NCI-H226 (cell line): ENCODE measurements around the gene ALG10.
A peak's percentile ranks its signal among the peaks of the same experiment; 100 is the strongest.
"Not testable (repeated sequence)": the region's sequence is repeated elsewhere in the genome, so short reads cannot be mapped to it uniquely, and the experiment has no call there.

ENCODE experiments used
- DNase-seq: peaks from one replicate; pipeline ENCODE4 v3.0.0-alpha.2; 2015

Gene ALG10, protein sequence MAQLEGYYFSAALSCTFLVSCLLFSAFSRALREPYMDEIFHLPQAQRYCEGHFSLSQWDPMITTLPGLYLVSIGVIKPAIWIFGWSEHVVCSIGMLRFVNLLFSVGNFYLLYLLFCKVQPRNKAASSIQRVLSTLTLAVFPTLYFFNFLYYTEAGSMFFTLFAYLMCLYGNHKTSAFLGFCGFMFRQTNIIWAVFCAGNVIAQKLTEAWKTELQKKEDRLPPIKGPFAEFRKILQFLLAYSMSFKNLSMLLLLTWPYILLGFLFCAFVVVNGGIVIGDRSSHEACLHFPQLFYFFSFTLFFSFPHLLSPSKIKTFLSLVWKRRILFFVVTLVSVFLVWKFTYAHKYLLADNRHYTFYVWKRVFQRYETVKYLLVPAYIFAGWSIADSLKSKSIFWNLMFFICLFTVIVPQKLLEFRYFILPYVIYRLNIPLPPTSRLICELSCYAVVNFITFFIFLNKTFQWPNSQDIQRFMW

DNA sequence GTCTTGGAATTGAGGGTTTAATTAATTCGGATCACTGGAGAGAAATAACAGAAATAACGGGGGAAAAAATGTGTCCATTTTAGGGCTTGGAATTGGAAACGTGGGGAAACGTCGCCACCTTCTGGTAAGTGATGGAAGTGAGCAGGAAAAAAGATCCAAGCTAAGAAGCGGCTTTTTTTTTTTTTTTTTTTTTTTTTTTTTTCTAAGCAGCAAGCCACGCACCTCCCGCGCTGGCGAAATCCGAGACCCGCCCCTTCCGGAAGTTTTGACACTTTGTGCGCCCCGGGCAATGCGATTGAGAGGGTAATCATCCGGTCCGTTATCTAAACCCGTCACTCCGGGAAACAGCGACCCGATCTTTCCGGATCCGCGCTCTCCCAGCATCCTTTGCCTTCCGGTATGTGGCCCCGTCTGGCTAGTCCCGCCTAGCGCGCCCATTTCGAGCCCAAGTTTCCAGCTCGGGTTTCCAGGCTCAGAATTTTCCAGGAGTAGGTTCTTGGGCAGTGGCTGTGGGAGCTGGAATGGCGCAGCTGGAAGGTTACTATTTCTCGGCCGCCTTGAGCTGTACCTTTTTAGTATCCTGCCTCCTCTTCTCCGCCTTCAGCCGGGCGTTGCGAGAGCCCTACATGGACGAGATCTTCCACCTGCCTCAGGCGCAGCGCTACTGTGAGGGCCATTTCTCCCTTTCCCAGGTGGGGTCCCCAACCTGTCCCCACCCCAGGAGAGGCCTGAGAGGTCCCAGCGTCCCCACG lies at the start of gene ALG10:
Gene ALG10 (plus strand): TSS at position 418 of the 752 bp plus-strand sequence. CDS start 104 bp downstream, at position 522.
- DNase-seq, result peak; percentile 96

DNA sequence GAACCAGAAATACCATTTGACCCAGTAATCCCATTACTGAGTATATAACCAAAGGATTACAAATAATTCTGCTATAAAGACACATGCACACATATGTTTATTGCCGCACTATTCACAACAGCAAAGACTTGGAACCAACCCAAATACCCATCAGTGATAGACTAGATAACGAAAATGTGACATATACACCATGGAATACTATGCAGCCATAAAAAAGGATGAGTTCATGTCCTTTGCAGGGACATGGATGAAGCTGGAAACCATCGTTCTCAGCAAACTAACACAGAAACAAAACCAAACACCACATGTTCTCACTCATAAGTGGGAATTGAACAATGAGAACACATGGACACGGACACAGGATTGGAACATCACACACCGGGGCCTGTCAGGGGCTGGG lies 49.4 kb upstream of the ALG10 start:
- DNase-seq, result not testable (repeated sequence)

DNA sequence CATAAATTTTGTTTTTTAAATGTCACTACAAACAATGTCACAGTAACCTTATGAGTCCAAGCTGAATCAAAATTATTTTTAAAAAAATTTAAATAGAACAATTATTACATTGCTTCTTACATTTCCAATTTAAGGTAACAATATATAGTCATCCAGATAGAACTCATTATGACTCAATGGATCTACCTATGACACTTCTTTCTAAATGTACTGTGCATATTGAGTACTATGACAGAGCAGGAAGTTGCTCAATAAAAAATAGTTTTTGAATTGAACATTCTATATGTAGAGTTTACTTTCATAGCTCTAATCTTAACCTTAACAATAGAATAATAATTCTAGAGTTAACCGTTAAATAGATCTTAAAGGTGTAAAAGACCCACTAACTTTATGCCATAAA lies 44.4 kb upstream of the ALG10 start:
- no peak for DNase-seq

DNA sequence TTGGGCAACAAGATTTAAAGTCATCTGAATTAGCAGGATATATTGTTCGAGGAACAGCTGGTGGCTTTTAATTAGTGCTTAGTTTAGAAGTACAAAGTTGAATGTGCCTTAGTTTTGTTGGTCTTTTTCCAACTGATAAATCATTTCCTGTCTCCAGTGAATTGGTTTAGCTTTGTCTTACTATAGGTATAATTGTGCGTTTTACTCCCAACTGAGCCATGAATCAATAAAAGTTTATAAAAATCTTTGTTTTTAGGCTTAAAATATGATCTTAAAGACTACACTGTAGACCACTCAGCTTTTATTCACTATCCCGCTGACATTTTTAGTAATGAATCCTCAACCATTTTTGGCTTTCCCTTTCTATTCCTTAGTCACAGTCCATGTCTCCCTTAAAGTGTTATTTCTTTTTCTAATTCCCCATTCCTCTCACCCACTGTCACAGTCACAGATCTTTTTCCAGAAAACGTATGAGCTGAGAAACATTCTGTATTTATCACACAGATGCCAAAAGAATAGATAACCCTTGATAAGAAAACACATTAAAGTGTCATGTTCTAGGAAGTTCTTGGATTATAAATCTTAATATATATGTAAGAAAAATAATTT lies 34.0 kb upstream of the ALG10 start:
- DNase-seq, result no peak

DNA sequence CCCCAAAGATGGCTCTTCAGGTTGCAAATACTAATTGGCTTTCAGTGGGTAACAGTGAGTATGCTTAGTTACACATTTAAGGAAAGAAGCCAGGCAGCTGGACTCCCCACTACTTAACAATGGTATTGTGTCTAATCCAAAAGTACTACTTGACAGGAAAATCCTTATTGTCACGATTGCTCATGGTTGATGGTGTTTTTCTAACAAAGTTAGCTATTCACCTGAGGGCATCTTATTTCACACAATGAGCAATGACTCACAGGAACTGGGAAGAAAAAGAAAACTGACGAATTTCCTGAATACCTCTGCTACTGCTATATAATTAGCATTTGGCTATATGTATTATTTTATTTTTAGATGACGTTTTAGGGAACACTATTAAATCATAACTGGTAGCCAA lies 33.4 kb upstream of the ALG10 start:
- DNase-seq, result peak; percentile 65

DNA sequence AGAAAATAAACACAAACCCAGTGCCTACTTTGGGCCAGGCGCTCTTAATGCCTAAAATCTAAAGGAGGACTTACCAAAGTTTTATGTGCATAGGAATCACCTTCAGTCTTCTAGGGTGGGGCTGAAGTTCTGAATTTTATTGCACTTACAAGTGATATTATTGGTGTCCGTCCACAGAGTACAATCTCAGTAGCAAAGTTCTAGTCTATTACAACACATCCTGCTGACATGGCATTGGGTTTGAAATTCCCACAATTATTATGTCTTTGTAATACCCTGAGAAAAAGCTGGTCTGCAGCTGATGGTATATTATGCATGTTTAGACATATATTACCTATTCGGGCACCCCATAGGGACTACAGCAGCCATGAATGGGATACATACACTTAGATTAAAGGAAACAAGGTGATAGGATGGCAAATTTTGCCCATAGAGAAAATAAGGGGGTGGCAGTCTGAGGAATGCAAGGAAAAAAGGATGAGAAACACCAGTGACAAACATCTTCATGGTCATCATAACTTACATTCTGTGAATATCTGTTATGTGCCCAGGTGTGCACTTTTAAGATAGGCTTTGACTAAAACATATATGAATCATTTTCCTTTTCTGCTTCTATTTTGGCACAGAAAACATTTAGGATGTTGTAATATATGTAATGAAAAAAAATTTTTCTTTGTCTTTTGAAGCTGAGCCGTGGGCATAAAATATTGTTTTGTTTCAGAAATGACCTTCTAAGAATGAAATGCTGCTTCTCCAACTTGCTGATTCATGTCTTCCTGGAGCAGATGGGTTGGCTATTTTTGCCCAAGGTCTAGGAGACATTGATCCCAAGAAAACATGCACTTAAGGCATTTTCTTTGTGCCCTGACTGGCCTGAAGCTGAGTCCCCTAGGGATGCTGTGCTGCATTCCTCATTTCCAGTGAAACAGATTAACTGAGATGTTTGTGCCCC lies 27.2 kb upstream of the ALG10 start:
- no peak for DNase-seq

DNA sequence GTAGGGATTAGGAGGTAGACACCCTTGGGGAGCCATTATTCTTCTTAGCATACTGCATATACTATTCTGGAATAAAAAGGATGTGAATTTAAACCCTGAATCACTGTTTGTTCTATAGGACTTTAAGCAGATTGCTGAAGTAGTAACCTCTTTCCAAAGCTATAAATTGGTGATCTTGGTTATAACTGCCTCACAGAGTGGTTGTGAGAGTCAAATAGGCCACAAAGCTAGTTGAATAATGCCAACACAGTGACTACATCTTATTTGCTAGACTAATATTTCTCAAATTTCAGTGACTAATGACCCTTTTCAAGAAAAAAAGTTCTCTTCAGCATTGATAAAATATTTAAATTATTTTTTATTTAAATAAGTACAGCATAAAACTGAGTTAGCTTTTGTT lies 13.5 kb upstream of the ALG10 start:
- DNase-seq, result not testable (repeated sequence)

DNA sequence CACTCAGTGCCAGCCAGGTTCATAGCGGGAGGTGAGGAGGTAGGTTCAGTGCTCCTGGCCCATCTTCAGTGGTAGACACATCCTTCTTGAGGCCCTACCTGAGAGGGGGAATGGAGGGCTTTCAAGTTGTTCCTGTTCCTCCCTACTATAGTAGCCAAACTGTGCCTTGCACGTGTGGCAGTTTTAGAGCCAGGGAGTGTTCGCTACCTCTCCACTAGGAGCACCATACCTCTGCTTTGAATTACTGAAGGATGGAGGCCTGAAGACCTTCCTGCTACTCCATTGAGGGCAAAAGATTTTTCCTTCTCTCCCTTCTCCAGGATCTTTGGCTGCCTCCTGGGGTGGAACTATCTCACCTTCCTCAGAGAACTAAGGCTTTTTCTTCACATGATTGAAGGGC lies 5.9 kb upstream of the ALG10 start:
- DNase-seq, result no peak

DNA sequence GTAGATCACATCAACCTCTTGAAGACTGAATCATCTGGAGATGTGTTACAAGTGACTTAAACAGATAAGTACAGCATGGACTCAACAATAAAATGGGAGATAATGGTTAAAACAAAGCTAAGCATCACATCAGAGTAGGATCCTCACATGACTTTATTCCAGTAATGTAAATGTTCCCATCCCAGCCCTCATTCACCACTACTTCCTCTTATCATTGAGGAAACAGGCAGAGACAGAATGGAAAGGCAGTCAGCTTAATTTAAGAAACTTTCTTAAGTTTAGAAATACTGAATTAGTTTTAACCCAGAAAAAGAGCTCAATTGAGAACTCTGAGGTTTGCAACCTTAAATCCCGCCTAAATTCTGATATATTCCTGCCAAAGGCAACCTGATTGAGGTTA lies 1.2 kb upstream of the ALG10 start:
- no peak for DNase-seq

DNA sequence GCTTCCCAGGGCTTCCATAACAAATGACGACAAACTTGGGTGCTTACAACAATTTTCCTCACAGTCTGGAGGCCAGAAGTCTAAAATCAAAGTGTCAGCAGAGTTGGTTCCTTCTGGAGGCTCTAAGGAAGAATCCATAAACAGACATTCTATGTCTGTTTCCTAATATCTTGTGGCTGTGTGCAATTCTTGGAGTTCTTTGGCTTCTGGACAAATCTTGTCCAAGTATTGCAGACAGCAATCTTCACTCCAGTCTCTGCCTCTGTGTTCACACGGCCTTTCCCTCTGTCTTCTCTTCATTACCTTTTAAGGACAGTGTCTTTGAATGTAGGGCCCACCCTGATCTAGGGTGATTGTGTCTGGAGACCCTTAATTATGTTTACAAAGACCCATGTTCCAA lies 5.4 kb downstream of the ALG10 start:
- not testable (repeated sequence) for DNase-seq

DNA sequence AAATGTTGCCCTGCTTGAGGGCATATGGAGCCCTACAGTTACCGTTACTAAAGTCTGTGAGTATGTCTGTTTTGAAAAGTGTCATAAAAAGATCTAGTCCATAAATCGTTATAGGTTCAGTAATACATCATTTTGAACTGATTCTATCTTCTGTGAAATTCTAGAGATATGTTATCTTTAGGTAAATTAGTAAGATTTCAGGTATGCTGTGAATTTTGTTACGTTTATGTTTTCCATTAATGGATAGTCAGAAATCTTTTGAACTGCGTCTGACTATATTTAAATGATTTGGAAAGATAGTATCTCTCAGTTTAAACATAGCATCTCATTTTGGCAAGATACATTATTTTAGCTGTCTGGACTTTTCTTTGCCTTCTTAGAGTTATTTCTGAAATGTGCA lies 8.3 kb downstream of the ALG10 start:
- DNase-seq, result no peak

DNA sequence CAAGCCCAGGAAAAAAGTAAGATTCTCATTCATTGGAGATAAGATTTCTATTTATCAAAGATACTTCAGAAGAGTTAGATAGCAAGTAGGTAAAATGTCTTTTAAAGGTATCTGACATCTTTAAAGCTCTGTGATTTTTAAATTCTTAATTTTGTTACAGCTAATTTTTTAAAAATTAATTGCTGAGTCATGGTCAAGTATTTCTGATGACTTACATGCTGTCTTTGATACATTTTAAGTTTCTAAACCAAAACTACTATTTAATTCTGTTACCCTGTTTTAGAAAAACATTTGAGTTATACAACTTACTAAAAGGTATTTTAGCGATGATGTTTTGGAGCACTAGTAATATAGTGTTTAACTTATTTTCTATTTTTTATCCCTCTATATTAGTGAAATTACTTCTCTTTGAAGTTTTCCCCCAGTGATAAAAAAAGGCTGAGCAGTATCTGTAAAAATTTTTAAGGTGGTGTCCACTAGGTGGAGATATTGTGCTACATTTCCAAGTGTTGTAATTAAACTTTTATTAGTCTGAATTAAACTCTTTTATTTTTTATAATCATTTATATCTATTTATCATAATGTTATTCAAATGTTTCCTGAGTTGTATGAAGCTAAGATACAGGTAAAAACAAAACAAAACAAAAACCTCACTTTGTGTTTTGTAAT lies 11.5 kb downstream of the ALG10 start:
- DNase-seq, result no peak

DNA sequence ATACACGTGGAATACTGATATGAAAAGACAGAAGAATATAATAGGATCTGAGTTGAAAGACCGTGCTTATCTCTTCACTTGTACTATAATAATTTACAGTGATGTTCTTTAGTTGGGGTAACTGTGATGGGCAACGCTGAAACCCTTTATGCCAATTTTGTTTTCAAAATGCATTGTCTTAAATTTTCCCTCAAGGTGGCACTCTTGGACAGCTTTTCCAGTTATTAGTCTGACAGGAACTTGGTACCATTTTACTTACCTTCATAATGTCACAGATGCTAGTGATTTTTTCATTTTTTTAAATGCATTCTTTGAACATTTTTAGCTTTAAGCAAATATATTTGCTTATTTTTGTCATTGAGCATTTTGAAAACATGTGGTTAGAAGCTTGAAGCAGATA lies 16.1 kb downstream of the ALG10 start:
- DNase-seq, result not testable (repeated sequence)

DNA sequence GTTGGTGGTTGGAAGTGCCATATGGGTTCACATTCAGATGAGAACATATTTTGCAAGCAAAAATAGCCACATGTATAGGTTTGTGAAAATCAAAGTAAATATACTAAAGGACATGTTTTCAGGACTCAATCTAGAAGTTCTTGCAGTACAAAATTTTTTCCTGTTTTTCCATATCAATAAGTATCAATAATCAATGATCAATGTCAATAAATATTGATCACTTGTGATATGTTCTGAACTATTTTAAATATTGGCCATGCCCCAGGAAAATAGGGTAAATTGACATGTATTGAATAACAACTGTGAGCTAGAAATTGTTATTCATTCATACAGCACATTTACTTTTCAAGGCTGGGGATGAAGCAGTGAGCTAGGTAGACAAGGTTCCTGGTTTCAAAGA lies 24.3 kb downstream of the ALG10 start:
- DNase-seq, result no peak

DNA sequence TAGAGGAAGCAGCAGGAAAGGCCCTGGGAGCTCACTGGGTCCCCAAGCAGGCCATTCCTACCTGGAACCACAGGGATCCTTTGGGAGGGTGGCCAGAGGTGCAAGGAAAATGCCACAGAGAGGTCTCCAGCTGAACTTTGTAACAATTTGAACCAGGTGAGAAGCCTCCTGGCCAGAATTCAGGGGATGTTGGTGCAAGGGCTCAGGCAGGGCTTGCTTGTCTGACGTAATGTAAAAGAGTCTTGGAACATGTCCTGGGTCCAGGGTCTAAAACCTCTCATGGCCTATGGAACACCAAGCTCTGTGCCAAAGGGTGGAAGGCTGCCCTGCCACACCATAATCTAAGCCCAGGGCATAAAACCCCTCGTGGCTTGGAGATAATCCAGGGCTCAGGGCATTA lies 25.6 kb downstream of the ALG10 start:
- DNase-seq, result not testable (repeated sequence)

DNA sequence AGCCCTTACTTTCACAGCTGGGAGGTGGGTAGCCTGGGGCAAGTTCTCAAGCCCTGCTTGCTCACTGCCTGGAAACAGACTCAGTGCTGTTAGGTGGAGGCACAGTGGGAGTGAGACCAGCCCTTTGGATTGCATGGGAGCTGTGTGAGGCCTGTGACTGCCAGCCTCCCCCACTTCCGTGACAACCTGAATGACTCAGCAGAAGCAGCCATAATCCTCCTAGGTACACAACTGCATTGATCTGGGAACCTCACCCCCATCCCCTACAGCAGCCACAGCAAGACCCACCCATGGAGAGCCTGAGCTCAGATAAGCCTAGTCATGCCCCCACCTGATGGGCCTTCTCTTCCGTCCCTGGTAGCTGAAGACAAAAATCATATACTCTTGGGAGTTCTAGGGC lies 26.4 kb downstream of the ALG10 start:
- DNase-seq, result no peak

DNA sequence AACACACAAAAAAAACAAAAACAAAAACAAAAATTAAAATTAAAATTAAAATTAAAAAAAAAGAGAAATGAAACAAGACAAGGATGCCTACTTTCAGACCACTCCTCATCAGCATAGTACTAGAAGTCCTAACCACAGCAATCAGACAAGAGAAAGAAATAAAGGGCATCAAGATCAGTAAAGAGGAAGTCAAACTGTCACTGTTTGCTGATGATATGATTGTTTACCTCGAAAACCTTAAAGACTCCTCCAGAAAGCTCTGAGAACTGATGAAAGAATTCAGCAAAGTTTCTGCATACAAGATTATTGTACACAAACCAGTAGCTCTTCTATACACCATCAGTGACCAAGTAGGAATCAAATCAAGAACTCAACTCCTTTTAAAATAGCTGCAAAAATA lies 29.2 kb downstream of the ALG10 start:
- DNase-seq, result no peak

DNA sequence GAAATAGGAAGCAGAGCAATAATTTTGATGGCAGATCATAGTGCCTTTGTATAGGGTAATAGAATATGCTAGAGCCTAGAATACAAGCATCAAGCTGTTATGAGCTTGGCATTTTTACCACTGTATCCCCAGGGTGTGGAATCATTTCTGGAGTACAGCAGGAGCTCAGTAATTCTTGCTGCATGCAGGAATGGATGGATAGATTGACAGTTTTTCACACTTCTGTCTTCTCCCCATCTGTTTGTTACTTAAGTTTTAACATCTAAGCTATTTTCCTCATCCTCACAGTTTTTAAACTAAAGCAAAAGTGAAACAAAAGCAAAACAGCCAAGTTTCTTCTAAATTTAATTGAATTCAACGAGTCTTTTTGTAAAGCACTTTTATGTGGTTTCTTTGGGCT lies 32.6 kb downstream of the ALG10 start:
- DNase-seq, result no peak
